SK-N-MC (cell line): ENCODE results near the gene SHROOM1.

Source experiments
- DNase-seq: peaks from one replicate; pipeline ENCODE4 v3.0.0-alpha.2; 2011; ENCODE audit warnings: low read depth, low spot score
- H3K27ac ChIP-seq: fragments of 200-600 bp; sonication (generic); 2 replicates; pipeline ENCODE4 v1.5.1; 2016; ENCODE audit warnings: mixed run types
- H3K36me3 ChIP-seq: fragments of 200-600 bp; sonication (generic); 2 replicates; pipeline ENCODE4 v1.6.1; 2017; ENCODE audit warnings: antibody characterized with exemption, low read length, mixed read lengths; ENCODE audit not compliant: insufficient read depth
- H3K4me3 ChIP-seq: fragments of 200-600 bp; sonication (generic); 2 replicates; pipeline ENCODE4 v1.5.1; 2016
- H3K9ac ChIP-seq: fragments of 200-600 bp; sonication (generic); 2 replicates; pipeline ENCODE4 v1.8.0; 2017; ENCODE audit warnings: mixed run types, mixed read lengths; ENCODE audit not compliant: insufficient read length
- H3K9me3 ChIP-seq: fragments of 200-600 bp; sonication (generic); 2 replicates; pipeline ENCODE4 v1.6.1; 2017; ENCODE audit warnings: low read depth, mild to moderate bottlenecking, antibody characterized with exemption, low read length, moderate library complexity, mixed read lengths
- EZH2 ChIP-seq: fragments of 200-600 bp; sonication (generic); IDR thresholded peaks from one replicate; pipeline ENCODE4 v1.6.1; 2017; ENCODE audit warnings: antibody characterized with exemption
- FOXP2 ChIP-seq: optimal IDR thresholded peaks from 2 replicates; pipeline ENCODE3; 2011; ENCODE audit warnings: mild to moderate bottlenecking, moderate library complexity; ENCODE audit not compliant: insufficient read depth; ENCODE audit errors: extremely low read length, control extremely low read depth
- POLR2AphosphoS5 ChIP-seq: IDR thresholded peaks from 2 replicates; pipeline ENCODE4 v1.6.1; 2012; ENCODE audit warnings: mild to moderate bottlenecking, low read depth, low read length, borderline replicate concordance

Gene SHROOM1

DNA sequence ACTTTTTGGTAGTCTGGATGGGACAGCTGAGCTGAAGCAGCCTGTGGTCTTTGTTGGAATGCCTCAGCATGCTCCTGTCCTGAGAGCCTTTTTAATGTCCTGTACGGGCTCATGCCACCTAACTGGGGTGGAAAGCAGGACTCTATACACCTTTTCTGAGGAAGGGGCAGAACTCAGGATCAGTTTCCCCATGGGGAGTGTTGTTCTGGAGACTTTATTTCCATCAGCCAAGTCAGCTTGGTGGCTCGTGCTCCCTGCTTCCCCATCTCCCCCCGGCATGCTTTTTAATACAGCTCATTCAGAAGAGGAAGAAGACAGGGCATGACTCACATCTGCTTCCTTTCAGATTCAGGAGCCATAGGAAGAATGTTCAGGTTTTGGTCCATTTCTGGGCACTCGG lies 48.3 kb downstream of the SHROOM1 start:
- Histone ChIP-seq H3K4me3 (no peak overlapping the region), H3K27ac (no peak overlapping the region), H3K9me3 (no peaks in the 10 kb centered on the region), H3K9ac (no peak overlapping the region), H3K36me3 (no peaks in the 10 kb centered on the region)
- DNase-seq = no peak
- TF ChIP-seq POLR2AphosphoS5 = no peak
- TF ChIP-seq FOXP2 = no peak
- TF ChIP-seq EZH2 = no peak

DNA sequence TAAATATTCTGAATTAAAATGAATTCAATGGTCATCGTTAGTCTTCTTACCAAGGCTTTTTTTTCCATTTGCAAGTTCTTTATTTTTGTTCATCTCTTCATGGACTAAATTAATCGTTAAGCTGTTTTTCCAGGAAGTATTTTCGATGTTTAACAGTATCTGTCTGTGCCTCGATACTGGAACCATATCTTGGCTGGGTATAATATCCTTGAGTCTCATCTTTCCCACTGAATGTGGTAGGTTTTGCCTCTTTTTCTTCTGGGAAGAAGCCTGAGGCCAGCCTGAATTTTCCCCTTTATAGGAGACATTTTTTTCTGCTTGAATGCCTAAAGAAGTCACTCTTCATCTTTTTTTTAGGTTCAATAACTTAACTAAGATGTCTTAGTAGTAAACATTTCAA lies 49.4 kb downstream of the SHROOM1 start:
- no peak overlapping the region for H3K9ac ChIP-seq
- H3K4me3 ChIP-seq = no peak overlapping the region
- TF ChIP-seq FOXP2 = no peak
- TF ChIP-seq POLR2AphosphoS5 = no peak
- no peak for TF ChIP-seq EZH2
- H3K27ac ChIP-seq = no peak overlapping the region
- no peak for DNase-seq
- no peaks in the 10 kb centered on the region for H3K9me3 ChIP-seq
- H3K36me3 ChIP-seq = no peaks in the 10 kb centered on the region

DNA sequence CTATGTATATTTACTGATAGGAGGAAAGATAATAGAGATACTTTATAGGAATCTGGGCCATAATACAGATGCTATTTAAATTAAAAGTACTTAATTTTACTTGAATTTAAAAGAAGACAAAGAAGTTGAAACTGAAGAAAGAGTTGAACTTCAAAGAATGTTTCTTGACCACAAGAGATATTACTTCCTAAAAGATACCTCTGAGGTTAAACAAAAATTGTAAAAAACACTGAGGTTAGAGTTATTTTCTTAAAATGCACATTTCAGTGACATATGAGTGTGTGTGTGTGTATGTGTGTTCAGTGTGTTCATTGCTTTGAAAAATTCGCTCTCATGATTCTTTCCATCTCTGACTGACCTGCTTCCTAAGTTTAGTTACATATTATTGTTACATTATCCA lies 49.9 kb downstream of the SHROOM1 start:
- no peaks in the 10 kb centered on the region for H3K9me3 ChIP-seq
- H3K9ac ChIP-seq = no peak overlapping the region
- H3K27ac ChIP-seq = no peak overlapping the region
- no peak overlapping the region for H3K4me3 ChIP-seq
- TF ChIP-seq FOXP2 = no peak
- TF ChIP-seq POLR2AphosphoS5 = no peak
- no peak for TF ChIP-seq EZH2
- no peak for DNase-seq
- H3K36me3 ChIP-seq = no peaks in the 10 kb centered on the region

DNA sequence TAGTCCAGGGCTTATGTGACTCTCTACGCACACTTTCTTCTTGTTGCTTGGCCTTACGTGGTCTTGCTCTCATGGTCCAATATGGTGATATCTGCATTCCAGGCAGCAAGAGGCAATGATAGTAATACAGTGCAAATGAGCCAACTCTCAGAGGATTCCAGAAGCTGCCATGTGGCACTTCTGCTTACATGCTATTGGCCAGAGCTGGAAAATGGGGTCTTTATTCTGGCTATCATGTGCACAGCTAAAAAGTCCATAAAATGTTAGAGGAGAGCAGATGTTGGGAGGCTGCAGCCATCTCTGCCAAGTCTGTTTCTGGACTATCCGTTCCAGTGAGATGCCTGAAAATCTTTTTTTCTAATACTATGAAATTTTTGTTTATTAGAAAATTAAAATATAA lies 50.5 kb downstream of the SHROOM1 start:
- DNase-seq = no peak
- Histone ChIP-seq H3K9me3 (no peaks in the 10 kb centered on the region), H3K36me3 (no peaks in the 10 kb centered on the region), H3K27ac (no peak overlapping the region), H3K4me3 (no peak overlapping the region), H3K9ac (no peak overlapping the region)
- TF ChIP-seq EZH2 = no peak
- TF ChIP-seq FOXP2 = no peak
- TF ChIP-seq POLR2AphosphoS5 = no peak

DNA sequence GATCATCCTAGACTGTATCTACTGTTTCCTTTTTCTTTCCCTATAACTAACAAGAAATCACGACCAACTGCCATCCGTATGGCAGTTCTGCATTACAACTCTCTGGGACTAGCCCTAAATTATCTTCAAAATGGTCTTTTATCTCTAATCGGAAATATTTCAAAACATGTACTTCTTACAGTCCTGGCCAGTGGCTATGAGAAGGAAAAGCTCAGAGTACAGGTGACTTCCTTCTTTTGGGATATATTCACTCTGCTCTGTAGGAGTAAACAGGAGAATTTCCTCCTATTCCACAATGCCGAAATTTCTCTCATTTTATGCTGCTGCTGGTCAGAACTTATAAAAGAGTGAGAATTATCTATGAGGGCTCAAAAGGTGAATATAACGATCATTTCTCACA lies 51.6 kb downstream of the SHROOM1 start:
- Histone ChIP-seq H3K4me3 (no peak overlapping the region), H3K9me3 (no peaks in the 10 kb centered on the region), H3K9ac (no peak overlapping the region), H3K36me3 (no peaks in the 10 kb centered on the region), H3K27ac (no peak overlapping the region)
- no peak for DNase-seq
- TF ChIP-seq FOXP2 (no peak), EZH2 (no peak), POLR2AphosphoS5 (no peak)

- H3K9ac ChIP-seq = no peak overlapping the region
- no peaks in the 10 kb centered on the region for H3K9me3 ChIP-seq
- no peaks in the 10 kb centered on the region for H3K36me3 ChIP-seq
- DNase-seq = no peak
- no peak for TF ChIP-seq POLR2AphosphoS5
- no peak for TF ChIP-seq EZH2
- TF ChIP-seq FOXP2 = no peak
- H3K27ac ChIP-seq = no peak overlapping the region
- H3K4me3 ChIP-seq = no peak overlapping the region
Observed at GRCh38 chr5:132778129-132778528, 52.3 kb downstream of the SHROOM1 start.

- no peaks in the 10 kb centered on the region for H3K9me3 ChIP-seq
- no peaks in the 10 kb centered on the region for H3K36me3 ChIP-seq
- peak within 1 kb of the TSS; percentile 82 for H3K4me3 ChIP-seq
- TF ChIP-seq POLR2AphosphoS5 (no peak), FOXP2 (no peak), EZH2 (no peak)
- H3K9ac ChIP-seq = peak within 1 kb of the TSS; percentile 70
- no peak for DNase-seq
- no peak within 1 kb of the TSS for H3K27ac ChIP-seq
Observed at GRCh38 chr5:132777209-132778069, 53.0 kb downstream of the SHROOM1 start, which contains the start of gene SEPTIN8. Gene SEPTIN8, minus strand, starts transcription at chr5:132777239. Its CDS starts 102 bp downstream, at chr5:132777137.

GRCh38 chr5:132776938-132777208 lies 53.6 kb downstream of the SHROOM1 start:
- H3K27ac ChIP-seq = no peak overlapping the region
- H3K36me3 ChIP-seq = no peaks in the 10 kb centered on the region
- peak overlapping the region; percentile 70 for H3K9ac ChIP-seq
- H3K9me3 ChIP-seq = no peaks in the 10 kb centered on the region
- no peak for DNase-seq
- no peak; the same call in 1 of the 2 replicates for TF ChIP-seq POLR2AphosphoS5
- H3K4me3 ChIP-seq = peak overlapping the region; percentile 82

GRCh38 chr5:132776131-132776937 lies 54.1 kb downstream of the SHROOM1 start:
- no peaks in the 10 kb centered on the region for H3K9me3 ChIP-seq
- no peak for TF ChIP-seq EZH2
- no peak for DNase-seq
- peak overlapping the region; percentile 82 for H3K4me3 ChIP-seq
- no peak overlapping the region for H3K27ac ChIP-seq
- no peaks in the 10 kb centered on the region for H3K36me3 ChIP-seq
- H3K9ac ChIP-seq = peak overlapping the region; percentile 70
